NCI-H187 (cell line): ENCODE results near the gene IL24.
"Not testable (repeated sequence)": the region's sequence is repeated elsewhere in the genome, so short reads cannot be mapped to it uniquely, and the experiment has no call there.

ENCODE experiments used
- DNase-seq, 2 experiments: peaks; one replicate each; lab custom pipeline; 2025; lab: John Stamatoyannopoulos, UW

Gene IL24

GRCh38 chr1:206904423-206905142 is 7.3 kb downstream of the IL24 start:
- no peak for DNase-seq

- DNase-seq, result no peak
Observed at GRCh38 chr1:206905295-206906164, 8.3 kb downstream of the IL24 start.

GRCh38 chr1:206907304-206907991 is 10.2 kb downstream of the IL24 start:
- DNase-seq, result no peak

- no peak for DNase-seq
Observed at GRCh38 chr1:206908038-206908437, 10.8 kb downstream of the IL24 start.

- peak; percentile 82 to 91 for DNase-seq
Observed at GRCh38 chr1:206909161-206909882, 12.1 kb downstream of the IL24 start.

- DNase-seq, result no peak
Observed at GRCh38 chr1:206909883-206910318, 12.7 kb downstream of the IL24 start.

GRCh38 chr1:206911064-206911663 is 13.9 kb downstream of the IL24 start:
- DNase-seq, result no peak

- DNase-seq, result peak; percentile 82 to 83
Observed at GRCh38 chr1:206912445-206913095, 15.3 kb downstream of the IL24 start.

- DNase-seq, result no peak
Observed at GRCh38 chr1:206913766-206914537, 16.7 kb downstream of the IL24 start.

GRCh38 chr1:206915030-206915735 is 17.9 kb downstream of the IL24 start:
- DNase-seq, result no peak

- DNase-seq, result no peak
Observed at GRCh38 chr1:206916000-206916709, 18.9 kb downstream of the IL24 start.

- no peak for DNase-seq
Observed at GRCh38 chr1:206918076-206918475, 20.8 kb downstream of the IL24 start.

GRCh38 chr1:206921772-206922265 is 24.6 kb downstream of the IL24 start, which contains the start of gene FCMR:
Gene FCMR (minus strand): TSS chr1:206921941. CDS start chr1:206921854, 87 bp downstream.
- no peak for DNase-seq

GRCh38 chr1:206922524-206922923 is 25.3 kb downstream of the IL24 start:
- DNase-seq, result no peak

- DNase-seq, result no peak
Observed at GRCh38 chr1:206923009-206923960, 26.0 kb downstream of the IL24 start.

GRCh38 chr1:206923961-206924557 is 26.8 kb downstream of the IL24 start:
- DNase-seq, result not testable (repeated sequence)

GRCh38 chr1:206924592-206925105 is 27.4 kb downstream of the IL24 start:
- no peak for DNase-seq
